CD4-positive, alpha-beta T cell treated with Interleukin-15 for 1 hour (primary cell): ENCODE measurements around the gene ACAP1.
"Not testable (repeated sequence)": the region's sequence is repeated elsewhere in the genome, so short reads cannot be mapped to it uniquely, and the experiment has no call there.

Experiments used
- DNase-seq: peaks from one replicate; pipeline ENCODE4 v3.0.0-alpha.2; 2020

Gene ACAP1

GRCh38 chr17:7329374-7329996, 6.8 kb upstream of the ACAP1 start:
- DNase-seq, result peak; percentile 98

GRCh38 chr17:7329997-7330637, 6.2 kb upstream of the ACAP1 start:
- peak; percentile 83 for DNase-seq

GRCh38 chr17:7330638-7331015, 5.7 kb upstream of the ACAP1 start:
- DNase-seq, result no peak

GRCh38 chr17:7332111-7332510, 4.2 kb upstream of the ACAP1 start:
- no peak for DNase-seq

- peak; percentile 59 for DNase-seq
Measured at GRCh38 chr17:7332600-7333069, 3.7 kb upstream of the ACAP1 start.

GRCh38 chr17:7334938-7335538, 1.3 kb upstream of the ACAP1 start:
- DNase-seq, result no peak

GRCh38 chr17:7335765-7336164, 564 bp upstream of the ACAP1 start:
- not testable (repeated sequence) for DNase-seq

- not testable (repeated sequence) for DNase-seq
Measured at GRCh38 chr17:7337600-7337999, 1.3 kb downstream of the ACAP1 start.

- no peak for DNase-seq
Measured at GRCh38 chr17:7340179-7340578, 3.9 kb downstream of the ACAP1 start.

- DNase-seq, result no peak
Measured at GRCh38 chr17:7341842-7342241, 5.5 kb downstream of the ACAP1 start.

- no peak for DNase-seq
Measured at GRCh38 chr17:7343250-7343649, 6.9 kb downstream of the ACAP1 start.

GRCh38 chr17:7346761-7347614, 10.7 kb downstream of the ACAP1 start:
- DNase-seq, result no peak

- no peak for DNase-seq
Measured at GRCh38 chr17:7347630-7348477, 11.5 kb downstream of the ACAP1 start.

GRCh38 chr17:7348478-7349242, 12.3 kb downstream of the ACAP1 start:
- no peak for DNase-seq

- DNase-seq, result peak; percentile 83
Measured at GRCh38 chr17:7351665-7352502, 15.6 kb downstream of the ACAP1 start, which contains the start of gene KCTD11. Gene KCTD11, plus strand, starts transcription at chr17:7352162.

GRCh38 chr17:7352503-7352889, 16.2 kb downstream of the ACAP1 start:
- DNase-seq, result peak; percentile 29

- DNase-seq, result no peak
Measured at GRCh38 chr17:7352910-7353635, 16.7 kb downstream of the ACAP1 start.

GRCh38 chr17:7354262-7354843, 18.0 kb downstream of the ACAP1 start:
- DNase-seq, result no peak

GRCh38 chr17:7355053-7355452, 18.7 kb downstream of the ACAP1 start, which contains the start of gene TMEM95:
Gene TMEM95, plus strand, starts transcription at chr17:7355156. Its CDS starts 49 bp downstream, at chr17:7355205.
- DNase-seq, result no peak
